Measurements from ENCODE around the gene CDK5RAP2.
"Not testable (repeated sequence)": the region's sequence is repeated elsewhere in the genome, so short reads cannot be mapped to it uniquely, and the experiment has no call there.

Gene CDK5RAP2

GRCh38 chr9:120587328-120587727, 7.4 kb upstream of the CDK5RAP2 start:
- DNase-seq, result no peak

DNA sequence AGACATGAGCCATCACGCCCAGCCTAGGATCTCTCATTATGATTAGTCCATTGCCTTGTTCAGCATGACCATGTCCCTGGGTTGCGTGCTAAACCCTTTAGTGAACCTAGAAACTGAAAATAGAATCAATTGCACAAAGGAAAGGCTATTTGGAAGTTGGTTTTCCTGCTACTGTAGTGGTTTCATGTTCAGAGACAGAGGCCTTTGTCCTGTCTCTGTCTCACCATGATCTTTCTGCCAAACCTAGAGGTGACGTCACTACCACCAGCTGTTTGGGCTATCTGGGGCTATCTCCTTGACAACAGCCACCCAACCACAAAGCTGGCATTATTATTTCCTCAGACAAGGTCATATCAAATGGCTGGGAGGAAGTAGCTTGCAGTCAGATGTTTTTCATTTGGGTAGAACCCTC, 4.0 kb upstream of the CDK5RAP2 start:
- peak; percentile 96 for DNase-seq

GRCh38 chr9:120579139-120580050, 572 bp downstream of the CDK5RAP2 start:
- peak; percentile 38 for DNase-seq

DNA sequence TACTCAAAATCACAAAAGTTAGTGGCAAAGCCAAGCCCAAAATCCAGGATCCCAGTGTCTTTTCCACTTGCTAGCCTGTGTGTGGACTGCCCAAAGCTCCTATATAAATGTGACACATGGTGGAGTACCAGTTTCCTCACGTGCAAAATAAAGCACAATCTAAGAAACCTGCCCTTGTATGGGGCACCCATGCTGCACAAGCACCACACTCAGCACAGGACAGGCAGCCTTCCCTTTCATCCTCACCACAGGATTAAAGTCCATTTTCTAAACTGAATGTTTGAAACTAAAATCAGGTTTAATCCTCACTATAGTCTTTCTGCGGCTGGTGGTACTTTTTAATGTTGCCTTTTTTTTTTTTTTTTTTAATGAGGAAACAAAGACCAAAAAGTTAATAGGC, 5.5 kb downstream of the CDK5RAP2 start:
- DNase-seq, result no peak

GRCh38 chr9:120572472-120572871, 7.5 kb downstream of the CDK5RAP2 start:
- no peak for DNase-seq

- DNase-seq, result no peak
These were observed 8.3 kb downstream of the CDK5RAP2 start for GRCh38 chr9:120571443-120572257.

DNA sequence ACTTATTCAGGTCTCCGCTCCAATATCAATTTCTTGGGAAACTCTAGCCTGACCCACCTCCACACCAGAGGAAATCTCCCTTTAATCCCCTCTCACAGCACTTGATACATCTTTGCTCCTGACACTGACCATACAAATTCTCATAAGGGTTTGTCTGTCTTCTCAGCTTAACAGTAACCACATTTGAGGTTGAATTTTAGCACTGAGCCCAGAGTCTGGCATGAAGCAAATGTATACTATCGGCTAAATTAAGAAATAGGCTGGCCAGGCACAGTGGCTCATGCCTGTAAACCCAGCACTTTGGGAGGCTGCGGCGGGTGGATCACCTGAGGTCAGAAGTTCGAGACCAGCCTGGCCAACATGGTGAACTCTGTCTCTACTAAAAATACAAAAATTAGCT, 9.7 kb downstream of the CDK5RAP2 start:
- DNase-seq, result no peak

GRCh38 chr9:120569556-120569955, 10.4 kb downstream of the CDK5RAP2 start:
- no peak for DNase-seq

DNA sequence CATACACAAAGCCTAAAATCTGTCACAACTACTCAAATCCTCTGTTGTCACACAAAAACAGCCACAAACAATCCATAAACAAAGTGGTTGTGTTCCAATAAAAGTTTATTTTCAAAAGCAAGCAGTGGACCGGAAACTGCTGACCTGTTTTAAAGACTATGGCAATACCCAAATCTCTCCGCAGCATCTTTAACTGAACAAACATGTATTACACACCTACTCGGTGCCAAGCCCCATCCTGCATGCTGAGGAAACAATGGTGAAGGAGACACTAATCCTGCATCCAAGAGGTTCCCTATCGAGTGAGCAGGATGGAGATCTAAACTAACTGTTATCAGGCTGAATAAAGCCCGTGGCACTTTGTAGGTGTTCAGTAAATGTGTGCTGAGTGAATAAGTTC, 11.2 kb downstream of the CDK5RAP2 start:
- DNase-seq, result no peak

DNA sequence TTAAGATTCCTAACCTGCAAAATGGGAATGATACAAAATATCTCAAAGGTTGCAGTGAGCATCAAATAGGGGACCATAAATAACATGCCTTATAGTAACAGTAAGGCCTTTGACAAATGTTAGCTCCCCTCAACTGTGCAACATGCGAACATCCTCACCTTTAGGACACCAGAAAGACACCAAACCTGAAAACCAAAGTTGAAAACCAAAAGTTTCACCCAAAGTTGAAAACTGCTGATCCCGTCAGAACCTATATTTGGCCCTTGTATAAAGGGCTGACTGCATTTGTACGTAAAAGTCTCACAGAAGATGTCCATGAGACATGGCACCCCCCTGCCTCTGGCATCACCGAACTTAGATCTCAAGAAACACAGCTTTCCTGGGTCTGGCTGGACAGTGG, 12.1 kb downstream of the CDK5RAP2 start:
- DNase-seq, result no peak

- no peak for DNase-seq
These were observed 12.9 kb downstream of the CDK5RAP2 start for GRCh38 chr9:120567081-120567480.

DNA sequence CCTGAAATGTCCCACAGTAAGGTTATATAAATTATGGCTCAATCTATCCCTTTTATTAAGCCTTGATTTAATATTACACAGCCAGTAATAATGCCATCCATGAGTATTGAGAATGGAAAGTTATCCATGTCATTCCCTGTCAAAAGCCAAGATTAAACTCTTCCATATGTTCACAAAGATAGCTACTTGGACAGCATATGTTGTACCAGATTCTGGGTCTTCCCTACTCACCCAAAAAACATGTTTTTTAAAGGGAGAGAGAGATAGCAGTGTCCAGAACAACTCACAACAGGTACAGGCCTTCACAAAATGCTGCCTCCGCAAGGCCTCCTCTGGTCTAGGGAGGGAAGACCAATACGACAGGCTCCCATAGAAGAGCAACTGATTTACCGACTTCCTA, 15.4 kb downstream of the CDK5RAP2 start:
- no peak for DNase-seq

DNA sequence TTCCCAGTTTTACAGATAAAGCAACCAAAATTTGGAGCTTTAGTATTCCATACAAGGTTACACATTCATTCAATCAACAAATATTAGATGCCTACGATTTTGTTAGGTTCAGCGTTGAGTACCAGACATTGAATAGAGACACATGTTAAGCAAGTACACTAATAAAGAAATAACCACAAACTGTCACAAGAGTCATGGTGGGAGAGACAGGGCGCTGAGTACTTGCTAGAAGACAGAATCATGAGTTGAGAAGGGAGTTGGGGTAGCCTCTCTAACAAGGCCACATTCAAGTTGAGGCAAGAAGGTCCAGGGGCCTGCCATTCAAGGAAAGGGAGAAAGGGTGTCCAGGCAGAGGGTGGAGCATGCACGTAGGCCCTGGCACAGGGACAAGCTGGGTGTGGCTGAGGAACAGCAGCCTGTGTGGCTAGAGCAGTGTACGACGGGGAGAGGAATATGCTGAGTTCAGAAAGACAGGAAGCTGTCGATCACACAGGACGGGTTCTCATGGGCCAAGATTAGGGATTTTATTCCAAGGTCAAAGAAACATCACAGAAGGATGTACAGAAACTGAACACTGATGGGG, 17.0 kb downstream of the CDK5RAP2 start:
- DNase-seq, result peak; percentile 76

DNA sequence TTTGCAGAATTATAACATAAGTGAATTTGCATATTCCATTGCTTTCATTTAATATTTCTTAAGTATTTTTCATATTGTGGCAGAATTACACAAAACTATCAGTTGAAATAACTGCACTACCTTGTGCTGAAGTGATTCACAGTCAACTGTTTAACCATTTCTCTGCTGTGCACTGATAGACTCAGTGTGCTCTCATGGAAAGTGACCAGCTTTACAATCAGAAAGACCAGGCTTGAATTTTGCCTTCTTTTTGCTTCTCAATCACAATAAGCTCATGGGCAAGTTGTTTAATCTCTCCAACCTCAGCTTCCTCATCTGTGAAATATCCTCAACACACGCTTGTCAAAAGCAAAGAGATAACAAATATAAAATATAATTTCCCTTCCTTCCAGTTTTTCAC, 18.3 kb downstream of the CDK5RAP2 start:
- peak; percentile 83 for DNase-seq

DNA sequence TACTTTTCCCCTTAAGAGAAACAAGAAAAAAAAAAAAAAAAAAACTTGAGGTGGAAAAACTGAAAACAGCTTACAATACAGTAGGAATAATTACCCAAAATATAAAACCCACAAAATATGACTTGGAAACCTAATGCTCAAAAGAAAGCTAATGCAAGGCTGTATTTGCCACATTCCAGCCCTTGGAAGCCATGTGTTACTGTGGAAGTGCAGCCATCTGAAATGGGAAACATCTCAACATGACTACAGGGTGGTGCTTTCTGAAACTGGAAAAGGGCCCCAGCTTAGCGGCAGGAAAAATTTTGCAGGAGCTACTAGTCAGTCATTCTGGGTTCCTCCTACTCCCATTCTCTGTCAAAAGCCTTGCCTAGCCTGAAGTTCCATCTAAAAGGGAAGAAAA, 20.4 kb downstream of the CDK5RAP2 start:
- DNase-seq, result no peak

- DNase-seq, result no peak
These were observed 21.5 kb downstream of the CDK5RAP2 start for GRCh38 chr9:120558454-120558853.

- DNase-seq, result no peak
These were observed 22.8 kb downstream of the CDK5RAP2 start for GRCh38 chr9:120557205-120557604.

- peak; percentile 27 for DNase-seq
These were observed 23.2 kb downstream of the CDK5RAP2 start for GRCh38 chr9:120556775-120557174.

- peak; percentile 85 for DNase-seq
These were observed 24.1 kb downstream of the CDK5RAP2 start for GRCh38 chr9:120555839-120556238.

DNA sequence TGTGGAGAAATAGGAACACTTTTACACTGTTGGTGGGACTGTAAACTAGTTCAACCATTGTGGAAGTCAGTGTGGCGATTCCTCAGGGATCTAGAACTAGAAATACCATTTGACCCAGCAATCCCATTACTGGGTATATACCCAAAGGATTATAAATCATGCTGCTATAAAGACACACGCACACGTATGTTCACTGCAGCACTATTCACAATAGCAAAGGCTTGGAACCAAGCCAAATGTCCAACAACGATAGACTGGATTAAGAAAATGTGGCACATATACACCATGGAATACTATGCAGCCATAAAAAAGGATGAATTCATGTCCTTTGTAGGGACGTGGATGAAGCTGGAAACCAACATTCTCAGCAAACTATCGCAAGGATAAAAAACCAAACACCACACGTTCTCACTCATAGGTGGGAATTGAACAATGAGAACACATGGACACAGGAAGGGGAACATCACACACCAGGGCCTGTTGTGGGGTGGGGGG, 27.7 kb downstream of the CDK5RAP2 start:
- not testable (repeated sequence) for DNase-seq

DNA sequence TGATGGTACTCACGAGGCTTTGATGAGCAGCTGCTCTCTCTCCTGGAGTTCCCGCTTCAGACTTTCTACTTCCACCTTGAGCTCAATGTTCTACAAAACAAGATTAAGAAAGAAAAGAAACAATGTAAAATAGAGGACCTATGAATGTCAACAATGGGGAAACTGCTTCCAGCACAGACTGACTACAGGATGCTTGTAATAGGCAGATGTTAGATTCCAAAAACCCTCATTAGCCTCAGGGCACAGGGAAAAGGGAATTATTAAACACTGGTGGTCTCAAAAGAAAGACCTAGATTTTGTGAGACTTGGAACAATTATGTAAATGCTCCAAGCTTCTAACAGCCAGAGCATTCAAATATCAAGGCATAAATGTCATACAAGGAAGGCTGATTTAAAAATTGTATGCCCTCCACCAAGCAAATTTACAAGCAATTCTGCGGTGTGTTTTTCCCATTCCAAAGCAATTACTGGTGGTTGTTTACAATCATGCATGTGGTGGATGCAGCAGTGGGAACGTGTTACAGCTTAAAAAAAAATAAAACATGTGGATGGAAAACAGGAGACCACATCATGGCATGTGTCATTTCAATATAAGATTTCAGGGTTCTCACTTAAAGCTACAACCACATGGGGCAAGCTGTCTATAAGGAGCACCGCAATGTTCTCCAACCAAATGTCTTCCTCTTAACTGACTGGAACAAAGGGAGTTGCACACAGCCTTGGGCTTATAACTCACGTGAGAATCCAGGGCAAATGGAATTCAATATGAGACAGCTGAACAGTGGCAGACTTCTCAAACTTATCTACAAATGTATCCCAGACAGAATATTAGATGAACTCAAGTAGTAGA, 34.0 kb downstream of the CDK5RAP2 start:
- no peak for DNase-seq

DNA sequence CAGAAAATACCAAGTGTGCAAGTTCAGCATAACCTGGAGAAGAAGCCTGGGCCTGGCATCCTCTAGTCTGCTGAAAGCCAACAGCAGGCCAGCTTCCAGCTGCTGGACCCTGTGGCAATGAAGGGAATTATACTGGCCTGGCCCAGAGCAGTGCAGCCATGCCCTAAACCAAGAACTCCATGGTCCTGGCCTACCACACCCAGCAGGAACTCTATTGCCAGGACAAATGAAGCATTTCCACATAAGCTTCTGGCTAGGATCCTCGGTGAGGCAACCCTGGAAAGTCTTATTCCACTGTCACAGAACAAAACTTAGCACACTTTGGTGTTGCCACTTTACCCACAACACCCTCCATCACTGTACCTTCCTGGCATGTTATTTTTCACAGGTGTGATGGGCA, 35.5 kb downstream of the CDK5RAP2 start:
- no peak for DNase-seq
